HG02588 (cell line): ENCODE data around the gene IGF2BP2.

ENCODE experiments used
- ATAC-seq: cut with Tn5 transposase; IDR thresholded peaks from one replicate; pipeline ENCODE4 v1.9.1; 2021; ENCODE audit warnings: mild to moderate bottlenecking, moderate library complexity; ENCODE audit not compliant: unreplicated experiment

Gene IGF2BP2

DNA sequence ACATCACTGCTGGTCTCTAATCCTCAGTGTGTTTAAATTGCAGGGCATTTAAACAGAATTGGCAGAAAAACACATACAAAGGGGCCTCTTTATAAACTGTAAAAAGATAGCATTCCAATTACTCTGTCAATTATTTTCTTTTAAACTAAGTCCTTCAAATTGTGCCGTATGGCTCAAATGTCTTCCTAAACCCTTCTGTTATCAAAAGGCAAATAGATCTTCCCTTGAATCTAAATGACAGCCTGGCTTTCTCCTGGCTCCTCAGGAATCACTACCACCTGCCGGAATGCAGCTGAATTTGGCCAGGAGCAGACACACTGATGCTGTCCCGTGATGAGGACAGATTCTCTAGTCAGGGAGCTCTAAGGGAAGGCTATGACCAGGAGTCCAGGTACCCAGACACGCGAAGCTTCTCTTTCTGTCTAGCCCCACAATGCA, 85.6 kb downstream of the IGF2BP2 start:
- no peak for ATAC-seq

GRCh38 chr3:185737740-185738680, 86.8 kb downstream of the IGF2BP2 start:
- ATAC-seq: no peak

DNA sequence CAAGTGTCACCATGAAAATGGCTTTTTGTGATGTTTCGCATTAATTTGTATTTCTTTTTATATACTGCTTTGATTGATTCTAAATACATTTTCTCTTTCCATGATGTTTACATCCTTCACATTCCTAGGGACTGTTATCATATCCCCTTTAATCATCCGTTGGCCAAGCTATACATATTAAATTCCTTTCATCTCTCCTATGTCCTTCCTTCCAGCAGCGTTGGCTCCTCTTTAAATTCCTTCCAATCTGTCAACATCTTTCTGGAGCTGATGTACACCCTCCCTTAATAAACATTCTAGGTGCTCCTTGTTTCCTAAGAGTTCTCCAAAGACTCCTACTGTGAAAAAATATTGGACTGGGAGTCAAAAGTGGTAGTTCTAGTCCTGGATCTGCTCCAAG, 87.8 kb downstream of the IGF2BP2 start:
- no peak for ATAC-seq

- ATAC-seq: no peak
Measured at GRCh38 chr3:185734725-185735096, 90.1 kb downstream of the IGF2BP2 start.

DNA sequence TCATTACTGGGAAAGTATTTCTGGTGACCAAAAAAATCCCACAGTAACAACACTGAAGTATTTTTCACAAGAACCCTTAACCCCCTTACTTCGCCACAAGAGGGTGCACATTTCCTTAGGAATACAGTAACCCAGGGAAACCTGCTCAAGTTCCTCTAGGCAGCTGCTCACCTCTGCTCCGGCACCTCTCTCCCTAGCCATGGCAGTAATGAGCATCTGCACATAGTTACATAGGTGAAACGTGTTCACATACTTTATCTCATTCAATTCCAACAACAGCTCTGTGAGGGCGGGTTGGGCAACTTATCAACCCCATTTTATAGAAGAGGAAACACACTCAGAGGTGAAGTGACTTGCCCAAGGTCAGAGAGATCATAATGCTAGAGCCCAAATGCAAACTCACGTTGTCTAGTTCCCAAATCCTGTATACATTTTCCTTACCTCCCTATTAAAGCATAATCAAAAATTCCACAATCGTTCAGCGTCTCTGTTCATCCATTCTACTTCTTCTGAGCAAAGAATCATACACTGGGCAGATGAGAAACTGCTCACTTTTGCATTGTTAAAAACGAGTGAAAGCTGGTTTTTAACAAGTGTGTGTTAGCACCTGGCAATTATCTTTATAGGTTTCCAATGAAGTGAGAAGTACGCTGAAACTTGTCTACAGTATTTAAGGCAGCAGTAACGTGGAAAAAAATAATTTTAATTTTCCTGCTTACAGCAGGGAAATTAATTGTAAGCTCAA, 90.7 kb downstream of the IGF2BP2 start:
- no peak for ATAC-seq

DNA sequence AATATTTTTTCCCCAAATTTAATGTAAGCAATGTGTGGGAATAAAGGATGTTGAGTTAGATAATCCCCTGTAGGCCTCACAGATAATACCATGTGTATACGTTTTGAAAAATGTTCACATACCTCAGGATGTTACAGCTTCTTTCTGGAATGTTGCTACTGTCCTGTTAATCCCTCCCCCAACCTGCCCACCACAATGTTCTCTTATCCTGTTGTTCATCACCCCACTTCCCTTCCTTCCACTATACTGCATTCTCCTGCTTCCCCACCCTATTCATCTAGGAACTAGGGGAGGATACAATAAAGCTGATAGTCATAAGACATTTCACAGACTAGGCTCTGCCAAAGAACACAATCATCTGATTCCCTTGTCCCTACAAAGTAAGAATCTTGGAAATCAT, 92.1 kb downstream of the IGF2BP2 start:
- no peak for ATAC-seq

DNA sequence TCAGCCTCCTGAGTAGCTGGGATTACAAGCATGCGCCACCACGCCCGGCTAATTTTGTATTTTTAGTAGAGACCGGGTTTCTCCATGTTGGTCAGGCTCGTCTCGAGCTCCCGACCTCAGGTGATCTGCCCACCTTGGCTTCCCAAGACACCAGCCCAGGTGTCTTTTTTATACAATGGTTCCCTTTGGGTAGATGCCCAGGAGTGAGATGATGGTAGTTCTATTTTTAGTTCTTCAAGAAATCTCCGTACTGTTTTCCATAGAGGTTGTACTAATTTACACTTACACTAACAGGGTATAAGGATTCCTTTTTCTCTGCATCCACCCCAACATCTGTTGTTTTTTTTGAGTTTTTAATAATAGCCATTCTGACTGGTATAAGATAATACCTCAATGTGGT, 94.3 kb downstream of the IGF2BP2 start:
- no peak for ATAC-seq

GRCh38 chr3:185729337-185730055, 95.3 kb downstream of the IGF2BP2 start:
- no peak for ATAC-seq

DNA sequence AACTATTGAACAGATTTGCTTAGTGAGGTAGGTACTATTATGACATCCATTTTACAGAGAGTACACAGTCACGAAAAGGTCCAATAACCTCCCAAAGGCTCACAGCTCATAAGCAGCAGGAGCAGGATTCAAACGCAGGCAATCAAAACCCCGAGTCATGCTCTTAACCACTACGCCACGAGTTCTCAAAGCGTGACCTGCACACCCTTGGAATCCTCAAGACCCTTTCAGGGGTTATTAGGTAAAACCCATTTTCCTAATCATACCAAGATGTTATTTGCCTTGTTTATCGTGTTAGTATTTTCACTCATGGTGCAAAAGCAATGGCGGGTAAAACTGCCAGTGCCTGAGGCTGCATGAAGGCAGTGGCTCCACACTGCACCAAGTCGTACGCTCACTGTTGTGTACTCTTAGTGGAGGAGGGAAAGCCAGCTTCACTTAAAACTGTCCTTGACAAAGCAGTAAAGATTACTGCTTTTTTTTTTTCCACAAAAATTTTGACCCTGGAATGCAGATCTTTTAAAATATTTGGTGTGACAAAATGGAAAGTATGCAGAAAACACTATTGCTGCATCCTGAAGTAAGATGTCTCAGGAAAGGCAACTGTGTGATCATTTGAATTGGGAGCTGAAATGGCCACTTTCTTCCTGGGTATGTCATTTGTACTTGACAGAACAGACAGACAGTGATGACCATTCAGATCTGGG, 96.1 kb downstream of the IGF2BP2 start:
- ATAC-seq: no peak

GRCh38 chr3:185727873-185728272, 97.0 kb downstream of the IGF2BP2 start:
- no peak for ATAC-seq

- no peak for ATAC-seq
Measured at GRCh38 chr3:185726254-185726967, 98.4 kb downstream of the IGF2BP2 start.

DNA sequence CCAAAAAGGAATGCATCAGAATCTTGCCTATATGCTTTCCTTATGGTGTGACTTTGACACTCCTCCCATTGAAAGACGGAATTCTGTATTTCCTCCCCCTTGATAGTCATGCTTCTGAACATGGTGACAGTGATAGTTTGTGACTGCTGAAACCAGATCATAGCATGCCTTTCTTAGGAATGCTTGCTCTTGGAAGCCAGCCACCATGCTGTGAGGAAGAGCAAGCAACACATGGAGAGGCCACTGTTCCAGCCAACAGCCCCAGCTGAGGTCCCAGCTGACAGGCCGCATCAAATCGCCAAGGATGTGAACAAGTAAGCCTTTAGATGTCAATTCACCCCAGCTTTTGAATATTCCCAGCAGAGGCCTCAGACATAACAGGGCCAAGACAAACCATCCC, 100.1 kb downstream of the IGF2BP2 start:
- no peak for ATAC-seq

- no peak for ATAC-seq
Measured at GRCh38 chr3:185724251-185724650, 100.6 kb downstream of the IGF2BP2 start.

DNA sequence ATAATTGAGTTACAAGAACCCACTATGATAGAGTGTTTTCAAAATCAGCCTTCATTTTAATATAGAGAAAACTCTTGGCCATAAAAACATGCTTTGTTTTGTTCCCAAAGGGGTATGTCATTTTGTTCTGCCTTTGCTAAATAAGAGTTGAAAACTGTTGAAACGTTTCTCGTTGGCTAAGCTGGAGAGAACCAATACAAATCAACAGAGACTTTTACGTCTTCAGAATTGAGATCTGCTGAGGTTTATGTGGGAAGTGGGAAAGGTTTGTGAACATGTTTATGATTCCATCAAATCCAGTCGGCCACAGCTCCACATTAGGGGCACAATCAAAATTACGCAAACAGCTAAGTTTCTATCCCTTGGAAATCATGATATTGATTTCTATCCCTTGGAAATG, 102.0 kb downstream of the IGF2BP2 start:
- ATAC-seq: no peak

DNA sequence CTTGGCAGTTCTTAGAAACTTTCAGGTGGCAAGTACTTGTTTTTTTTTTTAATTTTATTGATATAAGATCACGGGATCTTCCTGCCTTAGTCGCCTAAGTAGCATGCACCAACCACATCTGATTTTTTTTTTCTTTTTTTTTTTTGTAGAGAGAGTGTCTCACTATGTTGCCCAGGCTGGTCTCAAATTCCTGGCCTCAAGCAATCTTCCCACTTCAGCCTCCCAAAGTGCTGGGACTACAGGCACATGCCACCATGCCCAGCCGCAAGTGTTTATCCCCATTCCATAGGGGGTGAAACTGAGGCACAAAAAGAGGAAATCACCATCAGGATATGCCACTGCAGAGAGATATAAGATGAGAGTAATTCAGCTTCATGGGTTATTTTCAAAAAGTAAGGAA, 102.9 kb downstream of the IGF2BP2 start:
- ATAC-seq: no peak

DNA sequence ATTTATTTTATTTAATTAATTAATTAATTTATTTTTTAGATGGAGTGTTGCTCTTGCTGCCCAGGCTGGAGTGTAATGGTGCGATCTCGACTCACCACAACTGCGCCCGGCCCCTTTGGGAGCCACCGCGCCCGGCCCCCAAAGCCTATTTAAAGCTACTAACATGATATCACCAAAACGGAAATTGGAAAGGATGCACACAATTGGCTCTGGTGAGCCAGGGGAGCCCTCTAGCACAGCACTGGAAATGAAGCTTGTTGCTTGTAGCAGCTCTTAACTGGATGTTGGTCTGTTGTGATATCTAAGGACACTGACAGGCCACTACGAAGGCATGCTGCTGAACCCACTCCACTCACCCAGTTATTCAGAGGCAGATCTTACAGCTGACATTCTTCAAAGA, 104.5 kb downstream of the IGF2BP2 start:
- ATAC-seq: no peak

GRCh38 chr3:185718736-185719593, 105.9 kb downstream of the IGF2BP2 start:
- no peak for ATAC-seq

GRCh38 chr3:185717627-185718402, 107.0 kb downstream of the IGF2BP2 start:
- no peak for ATAC-seq
